ENCODE data around the gene ZBTB42. TPM values are rescaled to one million over a fixed set of nuclear protein-coding genes. Genes with fewer than 3 reads are reported as not detected.
A peak's percentile ranks its signal among the peaks of the same experiment; 100 is the strongest.

ZBTB42 gene
- total and polyA plus RNA-seq, 2 of the 13 experiments (the other 11 are each of a cell fraction or from before 2014, with no cell fraction given): 2.8 to 4.2 TPM

GRCh38 chr14:104800771-104801519 lies at the start of gene ZBTB42 (continued):
- TF ChIP-seq, protein P1, sequence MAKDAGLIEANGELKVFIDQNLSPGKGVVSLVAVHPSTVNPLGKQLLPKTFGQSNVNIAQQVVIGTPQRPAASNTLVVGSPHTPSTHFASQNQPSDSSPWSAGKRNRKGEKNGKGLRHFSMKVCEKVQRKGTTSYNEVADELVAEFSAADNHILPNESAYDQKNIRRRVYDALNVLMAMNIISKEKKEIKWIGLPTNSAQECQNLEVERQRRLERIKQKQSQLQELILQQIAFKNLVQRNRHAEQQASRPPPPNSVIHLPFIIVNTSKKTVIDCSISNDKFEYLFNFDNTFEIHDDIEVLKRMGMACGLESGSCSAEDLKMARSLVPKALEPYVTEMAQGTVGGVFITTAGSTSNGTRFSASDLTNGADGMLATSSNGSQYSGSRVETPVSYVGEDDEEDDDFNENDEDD (CRISPR knock-in tag; IDR thresholded peaks at IDR 0.05; ENCODE audit: borderline replicate concordance): peak; percentile 16; the same call in 1 of the 2 replicates
- TF ChIP-seq CREB1 (IDR thresholded peaks at IDR 0.05): 0 out of 2 replicates have a peak, but pooled peaks have one; percentile 11
- no peak for TF ChIP-seq CREB1 (CRISPR knock-in tag; IDR thresholded peaks at IDR 0.05)
- no peak for TF ChIP-seq SMAD9 (CRISPR knock-in tag; IDR thresholded peaks at IDR 0.05)
- TF ChIP-seq ZFP90 (CRISPR knock-in tag; IDR thresholded peaks at IDR 0.05; ENCODE audit: borderline replicate concordance): no peak
- TF ChIP-seq ZNF841 (CRISPR knock-in tag; IDR thresholded peaks at IDR 0.05; ENCODE audit: borderline replicate concordance): no peak
- no peak for TF ChIP-seq GTF3A (CRISPR knock-in tag; conservative IDR thresholded peaks at IDR 0.05)
- TF ChIP-seq ELF1 (CRISPR knock-in tag; IDR thresholded peaks at IDR 0.05): no peak
- TF ChIP-seq THAP9 (CRISPR knock-in tag; IDR thresholded peaks at IDR 0.05; ENCODE audit: borderline replicate concordance): peak; percentile 35; the same call in 1 of the 2 replicates
- TF ChIP-seq AHR (CRISPR knock-in tag; IDR thresholded peaks at IDR 0.05): no peak
- TF ChIP-seq IRF2 (CRISPR knock-in tag; IDR thresholded peaks at IDR 0.05): peak; percentile 11; the same call in 1 of the 2 replicates
- peak; percentile 34; the same call in 1 of the 2 replicates for TF ChIP-seq ZFY (CRISPR knock-in tag; IDR thresholded peaks at IDR 0.05)
- peak; percentile 61 for TF ChIP-seq HIVEP1 (CRISPR knock-in tag; IDR thresholded peaks at IDR 0.05)
- no peak for TF ChIP-seq NAIF1 (CRISPR knock-in tag; IDR thresholded peaks at IDR 0.05; ENCODE audit: borderline replicate concordance)
- 0 out of 2 replicates have a peak, but pooled peaks have one; percentile 22 for TF ChIP-seq PAXIP1 (CRISPR knock-in tag; conservative IDR thresholded peaks at IDR 0.05)
- TF ChIP-seq ZFAT (CRISPR knock-in tag; conservative IDR thresholded peaks at IDR 0.05): no peak
- no peak for TF ChIP-seq ZNF839 (CRISPR knock-in tag; IDR thresholded peaks at IDR 0.05; ENCODE audit: borderline replicate concordance)
- TF ChIP-seq ZFP41 (CRISPR knock-in tag; IDR thresholded peaks at IDR 0.05; ENCODE audit: borderline replicate concordance): 0 out of 2 replicates have a peak, but pooled peaks have one; percentile 44
- no peak for TF ChIP-seq ELF3 (CRISPR knock-in tag; IDR thresholded peaks at IDR 0.05)
- no peak for TF ChIP-seq ZFYVE20 (CRISPR knock-in tag; IDR thresholded peaks at IDR 0.05; ENCODE audit: borderline replicate concordance, low read depth)
- TF ChIP-seq GLMP (CRISPR knock-in tag; IDR thresholded peaks at IDR 0.05; ENCODE audit: borderline replicate concordance): no peak

All from HepG2 (cell line).